ENCODE measurements around the gene BPIFA3. TPM values are rescaled to one million over a fixed set of nuclear protein-coding genes. Genes with fewer than 3 reads are reported as not detected.

The BPIFA3 gene
- total and polyA plus RNA-seq, 2 of the 8 experiments (the other 6 are each of a cell fraction or from before 2014, with no cell fraction given) = not detected

Other genes with a start within 250 kb of the BPIFA3 start
- gene SUN5, start 212.9 kb upstream of the BPIFA3 start, total RNA-seq (2021; fragmentation: NEBNext Ultra II Directional; extraction: Animal tissue kit (Norgen Biotek cat#: 25700)) = not detected in 2 replicates
- gene SUN5, start 212.9 kb upstream of the BPIFA3 start, polyA plus RNA-seq (2011; rRNA removed) = not detected in 2 replicates
- not detected in 2 replicates for gene BPIFB2, start 209.6 kb upstream of the BPIFA3 start, total RNA-seq (2021; fragmentation: NEBNext Ultra II Directional; extraction: Animal tissue kit (Norgen Biotek cat#: 25700))
- not detected in 2 replicates for gene BPIFB2, start 209.6 kb upstream of the BPIFA3 start, polyA plus RNA-seq (2011; rRNA removed)
- gene BPIFB6, start 185.7 kb upstream of the BPIFA3 start, total RNA-seq (2021; fragmentation: NEBNext Ultra II Directional; extraction: Animal tissue kit (Norgen Biotek cat#: 25700)) = not detected in 2 replicates
- not detected in 2 replicates for gene BPIFB6, start 185.7 kb upstream of the BPIFA3 start, polyA plus RNA-seq (2011; rRNA removed)
- not detected in 2 replicates for gene BPIFB3, start 163.4 kb upstream of the BPIFA3 start, total RNA-seq (2021; fragmentation: NEBNext Ultra II Directional; extraction: Animal tissue kit (Norgen Biotek cat#: 25700))
- gene BPIFB3, start 163.4 kb upstream of the BPIFA3 start, polyA plus RNA-seq (2011; rRNA removed) = 0.16 TPM in 1 of 2 replicates, not detected in the other
- gene BPIFB4, start 137.7 kb upstream of the BPIFA3 start, total RNA-seq (2021; fragmentation: NEBNext Ultra II Directional; extraction: Animal tissue kit (Norgen Biotek cat#: 25700)) = not detected in 2 replicates
- gene BPIFB4, start 137.7 kb upstream of the BPIFA3 start, polyA plus RNA-seq (2011; rRNA removed) = 0.17 TPM in 1 of 2 replicates, not detected in the other
- gene BPIFA2, start 49.2 kb upstream of the BPIFA3 start, total RNA-seq (2021; fragmentation: NEBNext Ultra II Directional; extraction: Animal tissue kit (Norgen Biotek cat#: 25700)) = not detected in 2 replicates
- not detected in 2 replicates for gene BPIFA2, start 49.2 kb upstream of the BPIFA3 start, polyA plus RNA-seq (2011; rRNA removed)
- gene BPIFA1, start 18.6 kb downstream of the BPIFA3 start, total RNA-seq (2021; fragmentation: NEBNext Ultra II Directional; extraction: Animal tissue kit (Norgen Biotek cat#: 25700)) = not detected in 2 replicates
- gene BPIFA1, start 18.6 kb downstream of the BPIFA3 start, polyA plus RNA-seq (2011; rRNA removed) = not detected in 2 replicates
- gene BPIFB1, start 65.9 kb downstream of the BPIFA3 start, total RNA-seq (2021; fragmentation: NEBNext Ultra II Directional; extraction: Animal tissue kit (Norgen Biotek cat#: 25700)) = not detected in 2 replicates
- not detected in 2 replicates for gene BPIFB1, start 65.9 kb downstream of the BPIFA3 start, polyA plus RNA-seq (2011; rRNA removed)
- 42.0 and 46.6 TPM in 2 replicates for gene CDK5RAP1, start 184.2 kb downstream of the BPIFA3 start, total RNA-seq (2021; fragmentation: NEBNext Ultra II Directional; extraction: Animal tissue kit (Norgen Biotek cat#: 25700))
- gene CDK5RAP1, start 184.2 kb downstream of the BPIFA3 start, polyA plus RNA-seq (2011; rRNA removed) = 37.8 and 42.4 TPM in 2 replicates
- gene SNTA1, start 226.4 kb downstream of the BPIFA3 start, total RNA-seq (2021; fragmentation: NEBNext Ultra II Directional; extraction: Animal tissue kit (Norgen Biotek cat#: 25700)) = 4.5 and 5.5 TPM in 2 replicates
- 8.0 and 9.0 TPM in 2 replicates for gene SNTA1, start 226.4 kb downstream of the BPIFA3 start, polyA plus RNA-seq (2011; rRNA removed)

All from H1 (cell line).